MCF 10A (cell line): ENCODE data around the gene LGALS1. TPM values are rescaled to one million over a fixed set of nuclear protein-coding genes. Genes with fewer than 3 reads are reported as not detected.
A peak's percentile ranks its signal among the peaks of the same experiment; 100 is the strongest.
"Not testable (repeated sequence)": the region's sequence is repeated elsewhere in the genome, so short reads cannot be mapped to it uniquely, and the experiment has no call there.

Experiments
- BruUV-seq: library from RNA; stranded (reverse); fragments of 400-500 nt; replicated peaks from 2 replicates; lab custom pipeline; 2021; lab: Mats Ljungman, UMichigan
- CTCF ChIA-PET: fragments of 300-600 bp; sonication (Branson Sonifier 250); formaldehyde crosslinking; extraction: SDS; loops from one replicate; lab custom pipeline; 2021; ENCODE audit warnings: antibody characterized with exemption, inconsistent platforms; lab: Yijun Ruan, JAX
- POLR2A ChIA-PET: fragments of 300-600, 350-650 bp; sonication (Branson Sonifier 250); formaldehyde crosslinking; extraction: SDS; loops from one replicate; lab custom pipeline; 2020; ENCODE audit warnings: antibody characterized with exemption, inconsistent platforms; lab: Yijun Ruan, JAX
- DNase-seq: peaks from one replicate; pipeline ENCODE4 v3.0.0-alpha.2; 2018; ENCODE audit not compliant: unreplicated experiment
- H3K27ac Mint-ChIP-seq: one replicate; pipeline ENCODE4 v1.8.0; 2022; ENCODE audit warnings: mild to moderate bottlenecking, low read depth, mixed read lengths; ENCODE audit not compliant: unreplicated experiment
- H3K27me3 Mint-ChIP-seq: one replicate; pipeline ENCODE4 v1.8.0; 2022; ENCODE audit warnings: mixed read lengths; ENCODE audit not compliant: insufficient read depth, unreplicated experiment
- H3K36me3 Mint-ChIP-seq: one replicate; pipeline ENCODE4 v1.8.0; 2022; ENCODE audit warnings: mild to moderate bottlenecking, moderate library complexity, mixed read lengths; ENCODE audit not compliant: insufficient read depth, unreplicated experiment
- H3K4me1 Mint-ChIP-seq: one replicate; pipeline ENCODE4 v1.8.0; 2022; ENCODE audit warnings: mixed read lengths; ENCODE audit not compliant: insufficient read depth, unreplicated experiment
- H3K4me3 Mint-ChIP-seq: one replicate; pipeline ENCODE4 v1.8.0; 2022; ENCODE audit warnings: mild to moderate bottlenecking, moderate library complexity, mixed read lengths; ENCODE audit not compliant: unreplicated experiment
- H3K9me3 Mint-ChIP-seq: one replicate; pipeline ENCODE4 v1.8.0; 2022; ENCODE audit warnings: mixed read lengths; ENCODE audit not compliant: unreplicated experiment
- CTCF ChIP-seq: fragments of 200-600 bp; IDR thresholded peaks from one replicate; pipeline ENCODE4 v1.8.0; 2022; ENCODE audit warnings: antibody characterized with exemption, mild to moderate bottlenecking; ENCODE audit not compliant: unreplicated experiment
- intact Hi-C: fragments of 100-400 bp; cut with micrococcal nuclease; formaldehyde crosslinking; loops from 2 replicates; pipeline ENCODE4 v1.14.1; 2022
- total RNA-seq: library from RNA; stranded (reverse); gene quantifications from 2 replicates; pipeline ENCODE4 v1.2.3, GENCODE V29; 2022

LGALS1 gene
- total RNA-seq, 1 experiment from 2014 or later: 1,635 TPM

GRCh38 chr22:37690901-37691504, 15.6 kb downstream of the LGALS1 start:
- ChIA-PET CTCF (interaction anchor here (0.6 to 0.9 kb wide), 2 partner anchors 28 to 82 kb away, joined by 3 to 5 read pairs; partner anchors contain the start of gene GGA1), POLR2A (interaction anchor here (2.1 kb wide), 1 partner anchor 34 kb away, joined by 6 read pairs; no protein-coding TSS in a partner anchor)

DNA sequence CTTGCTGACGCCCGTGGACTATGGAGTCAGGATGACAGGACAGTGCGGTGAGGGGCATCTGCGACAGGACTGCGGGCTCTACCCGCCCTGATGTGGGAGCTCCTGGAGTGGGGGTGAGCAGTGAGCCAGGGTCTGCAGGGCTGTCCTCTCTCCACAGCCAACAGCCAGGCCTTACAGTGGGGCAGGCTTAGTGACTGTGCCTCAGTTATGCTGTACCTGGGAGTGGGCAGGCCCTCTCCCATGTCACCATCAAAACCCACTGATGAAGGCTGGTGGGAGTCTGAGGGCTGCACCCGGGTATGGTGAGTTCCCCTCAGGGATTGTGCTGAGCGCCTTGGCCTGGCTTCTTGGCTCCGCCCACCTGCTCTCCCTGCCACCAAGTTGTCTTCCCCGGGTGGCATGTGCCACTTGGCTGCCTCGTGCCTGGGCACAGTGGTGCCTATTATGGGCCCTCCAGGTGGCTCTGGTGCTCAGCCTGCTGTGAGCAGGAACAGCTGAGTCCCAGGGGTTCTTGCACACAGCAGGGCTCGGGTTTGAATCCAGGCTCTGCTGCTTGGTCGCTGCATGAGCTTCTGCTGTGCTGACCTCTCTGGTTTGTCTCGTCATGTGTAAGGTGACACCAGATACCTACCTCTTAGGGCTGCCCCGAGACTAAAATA, 17.3 kb downstream of the LGALS1 start:
- ChIA-PET CTCF (interaction anchor here (0.6 to 0.7 kb wide), 2 partner anchors 14 to 24 kb away, joined by 3 read pairs; no protein-coding TSS in a partner anchor), POLR2A (interaction anchor here (0.6 to 1.1 kb wide), 3 partner anchors 13 to 82 kb away, joined by 3 read pairs; no protein-coding TSS in a partner anchor)
- TF ChIP-seq CTCF: no peak
- H3K36me3 Mint-ChIP-seq: peaks cover 59% of the 10 kb centered on the region
- H3K9me3 Mint-ChIP-seq: no peaks in the 10 kb centered on the region
- no peak overlapping the region for H3K27ac Mint-ChIP-seq
- peaks cover 22% of the 10 kb centered on the region for H3K4me1 Mint-ChIP-seq
- H3K27me3 Mint-ChIP-seq: no peaks in the 10 kb centered on the region
- no peak for DNase-seq
- intact Hi-C loops: no loop called here
- H3K4me3 Mint-ChIP-seq: no peak overlapping the region
- BruUV-seq: no TSS peak

More at GRCh38 chr22:37690901-37691504, 15.6 kb downstream of the LGALS1 start:
- TF ChIP-seq CTCF: no peak
- DNase-seq: peak; percentile 91
- Mint-ChIP-seq H3K36me3 (peaks cover 59% of the 10 kb centered on the region), H3K9me3 (no peaks in the 10 kb centered on the region), H3K27ac (no peak overlapping the region), H3K4me1 (peaks cover 27% of the 10 kb centered on the region), H3K4me3 (no peak overlapping the region), H3K27me3 (no peaks in the 10 kb centered on the region)
- BruUV-seq: no TSS peak
- intact Hi-C loops: no loop called here

DNA sequence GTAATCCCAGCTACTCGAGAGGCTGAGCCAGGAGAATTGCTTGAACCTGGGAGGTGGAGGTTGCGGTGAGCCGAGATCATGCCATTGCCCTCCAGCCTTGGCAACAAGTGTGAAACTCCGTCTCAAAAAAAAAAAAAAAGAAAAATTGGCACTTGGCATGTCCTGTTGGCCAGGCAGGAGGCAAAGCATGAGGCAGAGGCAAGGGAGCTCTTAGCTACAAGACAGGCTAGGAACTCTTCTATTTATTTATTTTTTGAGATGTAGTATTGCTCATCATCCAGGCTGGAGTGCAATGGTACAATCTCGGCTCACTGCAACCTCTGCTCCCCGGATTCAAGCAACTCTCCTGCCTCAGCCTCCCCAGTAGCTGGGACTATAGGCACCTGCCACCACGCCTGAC, 18.7 kb downstream of the LGALS1 start:
- ChIA-PET POLR2A (interaction anchor here (0.6 kb wide), 1 partner anchor 253 kb away, joined by 4 read pairs; no protein-coding TSS in a partner anchor), CTCF (interaction anchor here (0.7 to 1.6 kb wide), 3 partner anchors 9 to 156 kb away, joined by 3 to 5 read pairs (median 4); no protein-coding TSS in a partner anchor)
- H3K27ac Mint-ChIP-seq, BruUV-seq, H3K27me3 Mint-ChIP-seq, intact Hi-C loops, H3K9me3 Mint-ChIP-seq, H3K4me3 Mint-ChIP-seq, DNase-seq: not testable (repeated sequence)
- Mint-ChIP-seq H3K4me1 (peaks cover 12% of the 10 kb centered on the region), H3K36me3 (peaks cover 47% of the 10 kb centered on the region)

DNA sequence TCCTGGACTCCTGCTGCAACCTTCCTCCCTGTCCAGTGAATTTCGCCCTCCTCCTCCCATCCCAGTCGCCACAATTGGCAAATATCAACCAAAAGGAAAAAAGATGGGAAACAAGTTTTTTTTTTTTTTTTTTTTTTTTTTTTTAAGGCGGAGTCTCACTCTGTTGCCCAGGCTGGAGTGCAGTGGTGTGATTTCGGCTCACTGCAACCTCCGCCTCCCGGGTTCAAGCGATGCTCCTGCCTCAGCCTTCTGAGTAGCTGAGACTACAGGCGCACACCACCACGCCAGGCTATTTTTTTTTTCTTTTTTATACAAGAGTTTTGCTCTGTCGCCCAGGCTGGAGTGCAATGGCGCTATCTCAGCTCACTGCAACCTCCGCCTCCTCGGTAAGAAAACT, 20.8 kb downstream of the LGALS1 start:
- H3K27ac Mint-ChIP-seq, BruUV-seq, H3K4me1 Mint-ChIP-seq, H3K4me3 Mint-ChIP-seq, intact Hi-C loops, H3K9me3 Mint-ChIP-seq, H3K27me3 Mint-ChIP-seq, DNase-seq: not testable (repeated sequence)
- POLR2A ChIA-PET: interaction anchor here (0.6 to 1.8 kb wide), 4 partner anchors 15 to 57 kb away, joined by 3 to 5 read pairs (median 3); no protein-coding TSS in a partner anchor
- peaks cover 31% of the 10 kb centered on the region for H3K36me3 Mint-ChIP-seq
- CTCF ChIA-PET: interaction anchor here (0.7 to 1.0 kb wide), 2 partner anchors 14 to 55 kb away, joined by 3 to 4 read pairs; no protein-coding TSS in a partner anchor
